ENCODE results near the gene B3GAT1. TPM values are rescaled to one million over a fixed set of nuclear protein-coding genes. Genes with fewer than 3 reads are reported as not detected.

Gene B3GAT1
- total and polyA plus RNA-seq, 2 donors (not counting 1 experiment from before 2014, with no cell fraction given) = under 0.01 TPM; not detected in 1

- TF ChIP-seq CTCF (conservative IDR thresholded peaks at IDR 0.05 in 1 of 2, IDR thresholded peaks at IDR 0.05 in 1 of 2; ENCODE audit: low read depth in 1 of 2, low read length in 2 of 2) (no peak), EZH2 (IDR thresholded peaks at IDR 0.05; ENCODE audit: low read length, missing control alignments) (no peak)
Measured at GRCh38 chr11:134350381-134350780, 61.7 kb downstream of the B3GAT1 start.

GRCh38 chr11:134349802-134350355, 62.2 kb downstream of the B3GAT1 start:
- Histone ChIP-seq H3K9ac (ENCODE audit: insufficient read depth, low read length) (no peak overlapping the region), H2AFZ (ENCODE audit: low read length) (no peak overlapping the region), H3K27ac (ENCODE audit: insufficient read depth, low read length) (no peak overlapping the region), H3K4me3 (replicated peaks in 1 of 4; ENCODE audit: control extremely low read depth in 1 of 4, insufficient read depth in 1 of 4, low read depth in 3 of 4, low read length in 4 of 4) (no peak overlapping the region), H4K20me1 (ENCODE audit: control insufficient read depth, extremely low read depth, insufficient read depth, low read length) (no peaks in the 10 kb centered on the region), H3K4me1 (ENCODE audit: control insufficient read depth, extremely low read depth, insufficient read depth, low read length) (no peaks in the 10 kb centered on the region), H3K4me2 (ENCODE audit: extremely low read depth, insufficient read depth, low read length) (no peak overlapping the region), H3K27me3 (ENCODE audit: control insufficient read depth, insufficient read depth, low read length) (no peaks in the 10 kb centered on the region), H3K36me3 (ENCODE audit: control insufficient read depth, insufficient read depth, low read length) (no peaks in the 10 kb centered on the region), H3K79me2 (ENCODE audit: control insufficient read depth, insufficient read depth, low read length) (no peaks in the 10 kb centered on the region), H3K9me3 (ENCODE audit: control insufficient read depth, insufficient read depth, low read depth, low read length) (no peaks in the 10 kb centered on the region)
- no peak for DNase-seq (ENCODE audit: low read depth in 2 of 2)
- TF ChIP-seq EZH2 (IDR thresholded peaks at IDR 0.05; ENCODE audit: low read length, missing control alignments) = no peak

More at GRCh38 chr11:134350381-134350780, 61.7 kb downstream of the B3GAT1 start:
- no peaks in the 10 kb centered on the region for H3K4me1 ChIP-seq (ENCODE audit: control insufficient read depth, extremely low read depth, insufficient read depth, low read length)
- no peaks in the 10 kb centered on the region for H4K20me1 ChIP-seq (ENCODE audit: control insufficient read depth, extremely low read depth, insufficient read depth, low read length)
- no peaks in the 10 kb centered on the region for H3K9me3 ChIP-seq (ENCODE audit: control insufficient read depth, insufficient read depth, low read depth, low read length)
- no peaks in the 10 kb centered on the region for H3K79me2 ChIP-seq (ENCODE audit: control insufficient read depth, insufficient read depth, low read length)
- no peak overlapping the region for H3K9ac ChIP-seq (ENCODE audit: insufficient read depth, low read length)
- no peak overlapping the region for H2AFZ ChIP-seq (ENCODE audit: low read length)
- no peak overlapping the region for H3K4me2 ChIP-seq (ENCODE audit: extremely low read depth, insufficient read depth, low read length)
- no peaks in the 10 kb centered on the region for H3K36me3 ChIP-seq (ENCODE audit: control insufficient read depth, insufficient read depth, low read length)
- H3K4me3 ChIP-seq (replicated peaks in 1 of 4; ENCODE audit: control extremely low read depth in 1 of 4, insufficient read depth in 1 of 4, low read depth in 3 of 4, low read length in 4 of 4) = no peak overlapping the region
- no peak overlapping the region for H3K27ac ChIP-seq (ENCODE audit: insufficient read depth, low read length)
- no peak for DNase-seq (ENCODE audit: low read depth in 2 of 2)
- no peaks in the 10 kb centered on the region for H3K27me3 ChIP-seq (ENCODE audit: control insufficient read depth, insufficient read depth, low read length)

GRCh38 chr11:134349109-134349801, 62.8 kb downstream of the B3GAT1 start:
- no peak overlapping the region for H3K9ac ChIP-seq (ENCODE audit: insufficient read depth, low read length)
- no peak overlapping the region for H3K4me2 ChIP-seq (ENCODE audit: extremely low read depth, insufficient read depth, low read length)
- no peaks in the 10 kb centered on the region for H3K27me3 ChIP-seq (ENCODE audit: control insufficient read depth, insufficient read depth, low read length)
- no peaks in the 10 kb centered on the region for H3K4me1 ChIP-seq (ENCODE audit: control insufficient read depth, extremely low read depth, insufficient read depth, low read length)
- no peak overlapping the region for H2AFZ ChIP-seq (ENCODE audit: low read length)
- H3K9me3 ChIP-seq (ENCODE audit: control insufficient read depth, insufficient read depth, low read depth, low read length) = no peaks in the 10 kb centered on the region
- no peak overlapping the region for H3K27ac ChIP-seq (ENCODE audit: insufficient read depth, low read length)
- no peak overlapping the region for H3K4me3 ChIP-seq (replicated peaks in 1 of 4; ENCODE audit: control extremely low read depth in 1 of 4, insufficient read depth in 1 of 4, low read depth in 3 of 4, low read length in 4 of 4)
- H4K20me1 ChIP-seq (ENCODE audit: control insufficient read depth, extremely low read depth, insufficient read depth, low read length) = no peaks in the 10 kb centered on the region
- H3K36me3 ChIP-seq (ENCODE audit: control insufficient read depth, insufficient read depth, low read length) = no peaks in the 10 kb centered on the region
- no peak for DNase-seq (ENCODE audit: low read depth in 2 of 2)
- TF ChIP-seq CTCF (conservative IDR thresholded peaks at IDR 0.05 in 1 of 2, IDR thresholded peaks at IDR 0.05 in 1 of 2; ENCODE audit: low read depth in 1 of 2, low read length in 2 of 2) = no peak
- no peak for TF ChIP-seq EZH2 (IDR thresholded peaks at IDR 0.05; ENCODE audit: low read length, missing control alignments)
- no peaks in the 10 kb centered on the region for H3K79me2 ChIP-seq (ENCODE audit: control insufficient read depth, insufficient read depth, low read length)

Data from fibroblast of lung (primary cell).